Measurements from ENCODE around the gene DPM2.
A peak's percentile ranks its signal among the peaks of the same experiment; 100 is the strongest.

The DPM2 gene

DNA sequence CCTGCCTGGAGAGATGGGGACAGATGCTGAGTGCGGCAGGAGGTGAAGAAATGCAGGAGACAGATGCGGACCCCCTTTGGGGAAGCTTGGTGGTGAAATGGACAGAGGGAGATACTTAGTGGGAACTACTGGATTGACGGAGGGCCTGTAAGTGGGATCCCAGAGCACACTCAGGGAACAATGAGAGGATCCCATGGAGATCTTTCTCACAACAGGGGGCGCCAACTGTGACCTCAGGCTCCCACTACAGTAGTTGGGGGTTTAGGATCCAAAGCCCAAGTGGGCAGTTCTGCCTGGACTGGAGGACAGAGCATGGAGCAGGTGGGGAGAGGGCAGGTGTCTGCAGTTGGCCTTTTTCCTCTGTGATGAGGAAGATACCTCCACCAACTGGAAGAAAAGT is 3.4 kb downstream of the DPM2 start:
- no peak for DNase-seq

DNA sequence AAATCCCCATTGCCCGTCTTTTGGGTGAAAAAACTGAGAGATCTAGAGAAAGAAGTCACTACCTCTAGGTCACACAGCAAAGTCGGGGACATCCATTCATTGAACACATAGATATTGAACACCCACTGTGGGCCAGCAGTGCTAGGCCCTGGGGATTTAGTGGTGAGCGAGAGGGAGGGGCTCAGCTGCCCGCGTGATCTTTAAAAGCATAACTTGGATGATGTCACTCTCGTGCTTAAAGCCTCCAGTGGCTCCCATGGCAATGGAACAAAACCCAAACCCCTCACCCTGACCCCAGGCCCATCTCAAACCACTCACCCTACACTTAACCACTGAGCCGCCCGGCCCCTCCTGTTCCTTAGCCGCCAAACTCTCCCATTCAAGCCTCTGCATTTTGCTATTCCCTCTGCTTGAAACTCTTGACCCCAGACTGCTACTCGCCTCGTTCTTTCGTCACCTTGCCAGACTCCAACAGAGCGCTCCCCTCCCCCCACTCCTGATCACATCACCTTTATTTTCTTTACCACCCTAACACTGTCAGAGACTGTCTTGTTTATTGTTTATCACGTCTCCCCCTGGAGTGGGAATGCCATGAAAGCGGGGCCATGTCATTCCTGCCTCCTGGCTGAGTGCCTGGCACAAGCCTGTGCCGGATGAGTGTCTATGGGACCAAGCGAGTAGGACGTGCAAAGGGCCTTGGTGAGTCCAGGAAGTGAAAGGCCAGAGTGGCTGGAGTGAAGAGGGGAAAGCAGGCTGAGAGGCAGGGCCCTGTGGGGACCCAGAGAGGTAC is 6.4 kb downstream of the DPM2 start:
- peak; percentile 41 for DNase-seq

DNA sequence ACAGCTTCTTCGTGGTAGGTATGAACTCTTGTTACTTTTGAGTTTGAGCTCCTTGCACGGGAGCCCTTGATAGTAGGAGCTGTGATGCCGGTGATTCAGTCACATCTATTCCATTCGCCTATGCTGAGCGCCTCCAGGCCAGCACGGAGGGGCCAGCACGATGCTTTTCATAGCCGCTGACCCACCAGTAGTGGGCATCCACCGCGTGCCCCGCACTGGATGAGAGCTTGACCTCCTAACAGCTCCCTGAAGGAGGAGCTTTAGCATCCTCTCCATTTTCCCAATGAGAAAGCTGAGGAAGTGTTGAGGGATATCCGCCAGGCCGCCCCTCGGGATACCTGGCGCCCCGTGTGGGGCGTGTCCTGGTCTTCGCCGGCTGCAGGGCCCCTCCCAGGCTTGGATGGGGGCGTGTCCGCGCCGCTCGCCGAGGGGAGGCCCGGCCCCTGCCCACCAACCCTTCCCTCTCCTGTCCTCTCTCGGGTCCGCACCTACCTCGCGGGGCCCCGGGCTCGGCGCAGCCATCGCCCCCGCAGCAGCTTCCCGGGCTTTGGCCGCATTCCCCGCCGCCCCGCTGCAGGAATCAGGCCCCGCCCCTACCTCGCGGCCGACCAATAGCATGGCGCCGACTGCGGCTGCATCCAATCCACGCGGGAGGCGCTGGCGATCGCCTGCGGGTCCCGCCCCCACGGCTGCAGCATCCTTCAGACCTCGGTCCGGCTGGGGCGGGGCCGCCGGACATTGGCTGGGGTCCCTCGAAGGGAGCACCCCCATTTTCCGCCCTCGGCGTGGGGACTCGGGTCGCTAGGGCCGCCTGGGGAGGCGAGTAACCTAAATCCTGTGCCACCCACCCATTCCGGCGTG is 7.2 kb downstream of the DPM2 start, which contains the start of gene PIP5KL1:
PIP5KL1 (minus strand) TSS at position 547 of the 861 bp plus-strand sequence; CDS start at position 522, 25 bp downstream.
- peak; percentile 74 for DNase-seq

DNA sequence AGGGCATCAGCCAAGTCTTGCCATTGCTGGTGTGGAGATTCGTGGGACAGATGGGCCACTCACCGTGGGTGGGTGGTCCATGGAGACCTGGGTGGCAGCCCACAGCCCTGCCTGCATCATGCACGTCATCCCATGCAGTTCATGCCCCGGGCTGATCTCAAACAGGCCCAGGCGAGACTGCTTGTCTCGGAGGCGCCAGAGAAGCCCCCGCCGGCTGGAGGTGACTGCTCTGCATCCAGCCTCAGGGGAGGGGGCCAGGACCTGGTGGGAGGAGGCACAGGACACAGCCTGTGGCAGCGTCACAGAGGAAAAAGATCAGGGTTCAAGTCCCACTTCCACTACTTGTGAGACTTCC is 8.1 kb downstream of the DPM2 start:
- DNase-seq = no peak

DNA sequence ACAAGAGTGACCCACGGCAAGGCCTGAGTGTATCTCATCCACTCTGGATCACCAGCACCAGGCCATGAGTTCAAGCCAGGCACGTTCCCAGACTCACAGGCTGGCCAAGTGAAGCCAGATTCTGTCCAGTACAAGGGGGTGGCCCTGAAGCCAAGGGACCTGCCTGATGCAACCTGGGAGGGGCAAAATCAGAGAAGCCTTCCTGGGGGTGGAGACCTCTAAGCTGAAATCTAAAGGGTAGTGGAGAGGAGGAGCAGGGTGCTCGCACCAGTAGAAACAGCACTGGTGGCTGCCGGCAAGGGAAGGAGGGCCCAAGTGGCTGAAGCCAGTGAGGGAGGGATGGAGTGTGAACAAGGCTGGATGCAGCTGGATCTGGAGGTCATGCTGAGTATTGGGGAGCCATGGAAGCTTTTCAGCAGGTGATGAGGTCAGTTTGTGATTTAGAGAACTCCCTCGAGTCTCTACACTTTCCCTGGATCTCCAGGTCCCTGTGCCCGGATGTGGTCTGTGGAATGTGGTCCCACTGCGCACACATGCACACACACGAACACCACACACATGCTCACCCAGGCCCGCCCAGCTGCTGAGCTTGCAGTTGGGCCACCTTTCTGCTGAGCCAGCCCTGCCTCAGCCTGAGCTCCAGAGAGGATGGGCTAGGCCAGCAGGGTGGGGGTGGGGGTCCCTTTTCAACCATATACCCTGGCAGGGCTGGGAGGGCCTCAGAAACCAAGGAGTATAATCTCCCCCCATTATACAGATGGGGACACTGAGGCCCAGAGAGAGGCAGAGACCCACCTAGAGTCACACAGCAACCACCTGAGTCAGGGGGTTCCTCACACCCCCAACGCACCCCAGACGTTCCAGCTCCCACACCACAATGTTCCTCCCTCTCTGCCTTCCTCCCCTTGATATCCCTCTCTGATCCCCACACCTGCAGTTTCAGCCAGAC is 8.7 kb downstream of the DPM2 start:
- no peak for DNase-seq

DNA sequence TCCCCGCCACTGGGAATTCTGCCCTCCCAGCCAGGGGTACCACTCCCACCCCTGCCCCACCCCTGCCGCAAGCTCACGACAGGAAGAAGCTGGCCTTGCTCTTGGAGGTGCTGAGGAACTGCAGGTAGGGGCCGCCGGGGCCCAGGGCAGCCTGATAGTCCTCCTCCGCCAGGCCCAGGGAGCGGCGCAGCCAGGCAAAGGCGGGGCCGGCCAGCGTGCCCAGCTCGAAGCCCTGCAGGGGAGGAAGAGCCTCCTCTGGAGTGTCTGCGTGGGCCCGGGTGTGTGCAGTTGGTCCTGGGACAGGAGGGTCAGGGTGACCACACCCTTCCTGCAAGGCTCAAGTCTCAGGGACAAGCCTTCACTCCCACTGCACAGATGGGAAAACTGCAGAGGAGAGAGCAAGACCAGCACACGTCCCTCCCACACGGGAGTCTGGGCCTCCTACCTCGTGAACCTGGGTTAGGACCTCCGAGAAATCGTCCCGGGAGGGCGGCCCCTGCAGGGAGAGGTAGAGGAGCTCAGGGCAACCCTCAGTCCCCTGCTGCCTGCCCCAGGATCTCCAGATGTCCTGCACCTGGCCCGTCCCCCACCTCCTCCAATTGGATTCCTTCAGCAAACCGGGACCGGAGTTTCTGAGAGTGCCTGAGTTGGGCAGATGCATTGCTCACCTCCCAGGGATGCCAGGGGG is 9.5 kb downstream of the DPM2 start:
- DNase-seq = no peak

DNA sequence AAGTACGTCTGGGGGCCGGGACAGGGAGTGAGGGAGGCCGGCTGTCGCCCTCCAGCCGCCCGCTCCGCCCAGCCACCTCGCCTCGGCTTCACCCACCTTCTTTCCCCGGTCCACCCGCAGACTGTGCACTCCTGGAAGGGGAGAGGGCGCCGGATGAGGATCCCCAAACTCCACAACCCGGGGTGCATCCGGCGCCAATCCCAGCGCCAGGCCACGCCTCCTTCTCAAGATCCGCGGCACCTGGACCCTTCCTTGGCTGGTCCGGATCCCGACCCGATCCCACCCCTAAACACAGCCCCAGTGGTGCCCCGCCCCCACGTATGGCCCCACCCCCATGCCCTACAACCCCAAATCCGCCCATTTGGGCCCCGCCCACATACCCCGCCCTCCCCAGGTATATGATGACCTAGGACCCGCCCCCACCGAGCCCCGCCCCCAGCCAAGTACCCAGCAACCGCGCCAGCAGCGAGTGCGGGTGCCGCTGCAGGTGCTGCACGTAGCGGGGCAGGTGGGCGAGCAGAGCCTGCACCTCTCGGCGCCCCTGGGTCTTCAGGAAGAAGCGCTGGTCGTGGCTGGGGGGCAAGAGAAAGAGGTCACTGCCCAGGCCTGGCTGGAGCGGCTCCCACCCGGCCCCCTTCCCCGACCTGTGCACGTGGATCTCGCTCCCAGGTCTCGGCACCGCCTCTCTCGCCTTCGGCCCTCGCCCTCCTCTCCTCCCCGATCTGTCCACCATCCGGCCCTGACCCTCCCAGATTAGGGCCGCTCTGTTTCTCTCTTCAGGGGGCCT is 10.3 kb downstream of the DPM2 start:
- peak; percentile 85 for DNase-seq

DNA sequence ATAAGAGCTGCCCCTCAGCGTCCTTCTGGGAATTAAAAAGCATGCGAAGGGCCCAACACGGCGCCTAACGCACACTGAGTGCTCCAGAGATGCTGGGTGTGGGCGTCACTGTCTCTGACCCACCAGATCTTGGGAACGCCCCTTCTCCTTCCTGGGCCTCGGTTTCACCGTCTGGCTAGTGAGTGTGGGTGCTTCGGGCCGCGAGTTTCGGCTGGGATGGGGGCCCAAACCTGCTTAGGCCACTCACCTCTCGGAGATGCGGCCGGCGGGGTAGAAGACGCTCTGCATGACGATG is 10.8 kb downstream of the DPM2 start:
- no peak for DNase-seq

DNA sequence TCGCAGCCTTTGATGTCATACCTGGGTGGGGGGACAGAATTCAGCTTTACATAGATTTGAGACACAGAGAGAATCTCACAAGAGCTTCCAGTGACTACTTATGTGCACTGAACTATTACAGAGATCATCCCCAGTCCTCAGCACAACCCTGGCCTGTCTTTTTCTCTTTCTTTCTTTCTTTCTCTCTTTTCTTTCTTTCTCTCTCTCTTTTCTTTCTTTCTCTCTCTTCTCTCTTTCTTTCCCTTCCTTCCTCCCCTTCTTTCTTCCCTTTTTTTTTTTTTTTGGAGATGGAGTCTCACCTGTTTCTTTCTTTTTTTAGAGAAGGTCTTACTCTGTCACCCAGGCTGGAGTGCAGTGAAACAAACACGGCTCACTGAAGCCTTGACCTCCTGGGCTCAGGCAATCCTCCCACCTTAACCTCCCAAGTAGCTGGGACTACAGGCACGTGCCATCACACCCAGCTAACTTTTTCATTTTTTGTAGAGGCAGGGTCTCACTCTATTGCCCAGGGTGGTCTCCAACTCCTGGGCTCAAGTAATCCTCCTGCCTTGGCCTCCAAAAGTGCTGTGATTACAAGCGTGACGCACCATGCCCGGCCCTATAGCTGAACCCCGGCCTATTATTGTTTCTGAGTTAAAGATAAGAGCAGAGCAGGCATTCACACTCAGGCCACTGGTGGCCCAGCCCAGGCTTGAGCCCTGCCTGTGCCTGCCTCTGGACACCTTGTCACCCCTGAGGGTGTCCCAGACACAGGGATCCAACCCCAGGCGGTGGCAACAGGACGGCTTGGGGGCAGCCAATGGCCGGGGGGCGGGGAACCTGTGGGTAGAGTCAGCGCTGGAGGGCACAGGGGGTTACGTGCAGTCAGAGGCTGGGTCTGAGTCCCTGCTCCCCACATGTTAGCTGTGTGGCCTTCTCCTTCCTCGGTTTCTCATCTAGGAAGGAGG is 11.4 kb downstream of the DPM2 start:
- no peak for DNase-seq

DNA sequence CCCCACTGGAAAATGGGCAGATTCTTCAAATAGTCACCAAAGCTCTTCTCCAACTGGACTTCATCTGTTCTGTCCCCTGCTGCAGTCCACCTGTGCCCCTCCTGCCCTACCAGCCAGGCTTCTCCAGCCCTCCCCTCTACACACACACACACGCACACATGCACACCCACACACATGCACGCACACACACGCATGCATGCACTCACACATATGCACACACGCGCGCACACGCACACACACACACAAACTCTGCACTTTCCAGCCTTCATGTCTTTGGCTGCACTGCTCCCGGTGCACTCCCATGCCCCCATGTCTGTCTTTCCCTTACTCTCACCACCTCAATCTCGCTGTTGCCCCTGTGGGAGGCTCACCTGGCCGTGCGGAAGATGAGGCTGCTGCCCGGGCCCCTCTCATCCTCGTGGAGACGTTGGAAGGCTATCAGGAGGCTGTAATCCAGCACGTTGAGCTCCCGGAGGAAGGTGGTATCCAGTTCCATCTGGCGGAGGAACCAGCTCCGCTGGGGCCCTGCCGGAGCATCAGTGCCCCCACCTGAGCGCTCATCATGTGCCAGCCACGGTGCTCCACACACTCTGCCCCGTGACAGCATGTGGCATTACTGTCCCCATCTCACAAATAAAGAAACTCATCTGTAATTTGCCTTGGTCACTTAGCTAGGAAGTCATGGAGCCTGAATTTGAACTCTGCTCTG is 12.8 kb downstream of the DPM2 start:
- no peak for DNase-seq

DNA sequence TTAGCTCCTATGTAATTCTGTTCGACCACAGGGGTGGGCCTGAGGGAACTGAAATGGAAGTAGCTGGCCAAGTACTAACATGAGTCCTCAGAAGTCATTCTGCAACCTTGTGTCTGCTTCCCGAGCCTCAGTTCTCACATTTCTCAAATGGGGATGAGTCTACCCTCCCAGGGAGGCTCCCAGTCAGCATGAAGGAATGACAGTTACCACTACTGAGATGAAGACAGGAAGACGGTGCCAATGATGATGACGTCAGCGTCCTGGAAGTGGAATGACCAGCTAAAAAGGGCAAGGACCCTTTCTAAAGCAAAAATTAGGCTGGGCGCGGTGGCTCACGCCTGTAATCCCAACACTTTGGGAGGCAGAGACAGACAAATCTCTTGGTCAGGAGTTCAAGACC is 13.9 kb downstream of the DPM2 start:
- no peak for DNase-seq

DNA sequence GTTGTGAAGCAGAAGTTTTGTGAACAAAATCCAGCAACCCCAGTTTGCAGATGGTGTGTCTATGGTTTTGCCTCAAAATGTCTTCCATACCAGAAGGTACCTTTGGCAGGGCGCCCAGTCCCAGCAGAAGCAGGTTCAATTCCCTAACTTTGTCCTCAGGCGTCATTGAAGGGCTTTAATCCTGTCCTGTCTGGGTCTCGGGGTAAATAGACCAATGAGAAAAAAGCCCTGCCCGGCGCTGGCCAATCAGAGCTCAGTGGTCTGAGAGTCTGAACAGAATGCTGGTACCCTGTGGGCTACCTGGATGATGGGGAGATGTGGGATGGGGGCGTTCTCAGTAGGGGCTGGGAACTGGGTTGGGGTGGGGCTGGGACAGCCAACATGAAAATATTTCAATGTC is 14.6 kb downstream of the DPM2 start:
- DNase-seq = no peak

DNA sequence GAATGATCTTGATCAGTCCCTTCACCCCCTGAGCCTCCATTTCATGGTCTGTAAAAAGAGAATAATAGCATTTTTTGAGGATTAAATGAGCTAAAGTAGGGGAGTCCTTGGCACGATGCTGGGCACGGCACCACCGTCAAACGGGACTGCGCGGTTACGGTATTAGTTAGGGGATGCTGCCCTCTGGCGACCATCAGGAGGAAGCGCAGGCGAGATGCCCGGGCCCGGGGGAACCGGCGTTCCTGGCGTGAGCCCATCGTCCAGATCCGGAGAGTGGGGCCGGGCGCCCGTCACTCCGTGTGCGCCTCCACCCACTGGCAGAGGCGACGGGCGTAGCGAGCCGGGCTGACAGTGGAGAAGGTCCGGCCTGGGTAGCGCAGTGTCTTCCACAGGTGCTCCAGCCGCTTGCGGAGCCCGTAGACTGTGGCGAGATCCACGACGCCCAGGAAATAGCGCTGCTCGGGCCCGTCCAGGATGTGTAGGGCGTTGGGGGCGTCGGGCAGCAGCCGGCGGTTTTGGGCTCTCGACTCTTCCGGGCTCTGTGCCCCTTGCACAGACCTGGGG is 16.0 kb downstream of the DPM2 start:
- DNase-seq = peak; percentile 82

DNA sequence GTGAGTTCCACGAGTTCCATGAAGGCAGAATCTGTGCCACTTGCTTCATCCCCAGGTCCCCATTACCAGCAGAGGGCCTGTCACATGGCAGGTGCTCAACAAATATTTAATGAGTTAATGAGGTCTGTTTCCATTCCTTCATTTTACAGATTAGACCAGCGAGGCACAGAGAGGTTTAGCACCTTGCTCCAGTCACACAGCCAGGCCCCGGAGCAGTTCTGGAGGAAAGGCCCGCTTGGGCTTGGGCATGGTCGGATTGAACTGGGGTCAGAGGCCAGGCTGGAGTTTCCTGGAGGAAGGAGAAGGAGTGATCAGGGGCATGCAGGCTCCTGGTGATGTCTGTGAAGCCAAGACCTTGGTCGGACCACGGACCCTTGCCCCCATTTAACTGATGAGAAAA is 16.9 kb downstream of the DPM2 start:
- DNase-seq = no peak

DNA sequence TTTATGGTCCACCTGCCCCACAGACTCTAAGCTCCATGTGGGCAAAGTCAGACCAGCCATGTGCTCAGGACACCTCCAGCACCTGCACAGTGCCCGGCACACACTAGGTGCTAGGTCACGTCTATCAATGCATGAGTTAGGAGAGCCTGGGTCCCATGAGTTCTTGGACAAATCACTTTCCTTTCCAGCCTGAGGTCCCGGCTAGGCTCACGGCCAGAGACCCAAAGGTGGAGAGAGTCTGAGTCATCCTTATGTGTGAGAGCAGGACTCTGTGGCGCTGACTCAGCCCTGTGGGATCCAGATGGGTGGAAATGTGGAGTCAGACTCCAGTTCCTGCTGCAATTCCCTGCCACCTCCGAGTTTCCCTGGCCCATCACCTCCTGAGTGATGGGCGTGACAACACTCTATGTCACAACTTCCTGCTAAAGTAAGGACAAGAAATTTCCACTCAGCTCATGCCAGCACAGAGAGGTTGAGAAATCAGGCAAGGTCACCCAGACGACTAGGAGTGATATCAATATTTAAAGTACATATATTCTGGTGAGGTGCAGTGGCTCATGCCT is 18.3 kb downstream of the DPM2 start:
- DNase-seq = no peak

DNA sequence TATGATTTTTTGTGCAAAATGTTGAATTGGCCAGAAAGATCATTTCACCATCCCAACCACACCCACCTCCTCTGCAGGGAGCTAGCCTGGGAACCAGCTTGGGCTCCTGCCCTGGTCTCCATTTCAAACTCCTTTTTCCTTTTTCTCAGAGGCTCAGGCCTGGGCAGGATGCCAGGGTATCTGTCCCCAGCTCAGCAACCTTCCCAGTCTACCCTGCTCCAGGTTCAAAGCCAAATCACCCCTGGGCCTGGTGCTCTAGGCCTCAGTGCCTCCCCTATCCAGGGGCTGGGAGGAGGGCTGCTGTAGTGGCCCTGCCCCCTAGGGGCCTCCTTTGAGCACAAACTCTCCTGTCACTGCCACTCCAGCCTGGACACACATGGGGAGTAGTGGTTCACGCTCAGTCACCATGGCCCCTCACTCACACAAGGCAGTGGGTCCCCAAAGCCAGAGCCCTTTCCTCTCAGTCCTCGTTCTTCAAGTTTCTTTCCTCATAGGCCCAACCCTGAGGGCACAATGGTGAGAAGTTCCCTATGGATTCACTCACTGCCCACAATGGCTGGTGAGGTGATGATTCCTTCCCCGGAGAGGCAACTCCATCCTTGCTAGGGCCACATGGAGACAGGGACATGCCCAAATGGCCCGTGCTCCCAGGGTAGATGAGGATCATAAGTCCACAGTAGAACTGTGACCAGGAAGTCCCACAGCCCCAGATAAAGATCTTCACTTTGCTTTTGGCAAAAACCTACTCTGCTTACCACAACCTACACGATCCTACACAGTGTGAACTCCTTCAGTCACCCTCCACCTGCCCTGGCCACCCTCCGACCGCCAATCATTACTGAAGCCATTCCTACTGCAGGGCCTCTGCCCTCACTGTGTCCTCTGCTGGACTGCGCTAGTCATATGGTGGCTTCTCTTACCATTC is 19.2 kb downstream of the DPM2 start:
- DNase-seq = no peak

DNA sequence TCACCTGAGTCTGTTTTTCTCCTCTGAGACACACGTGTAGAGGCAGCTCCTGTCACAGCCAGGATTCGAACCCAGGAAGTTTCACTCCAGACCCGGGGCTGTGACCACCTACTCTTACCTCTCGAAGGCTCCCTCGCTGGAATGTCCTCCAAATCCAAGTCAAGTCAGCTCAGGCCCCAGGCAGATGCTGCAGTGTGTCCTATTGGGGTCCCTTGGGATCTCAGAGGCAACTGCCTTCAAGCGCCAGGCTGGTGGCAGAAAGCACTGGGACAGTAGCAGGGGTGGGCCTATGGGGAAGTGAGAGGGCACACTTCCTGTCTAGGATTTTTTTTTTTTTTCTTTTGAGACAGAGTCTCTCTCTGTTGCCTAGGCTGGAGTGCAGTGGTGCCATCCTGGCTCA is 20.1 kb downstream of the DPM2 start:
- no peak for DNase-seq

Measured in CD4-positive, alpha-beta T cell treated with Interleukin-12 subunit alpha and Interleukin-12 subunit beta, for 1 hour (primary cell).